HG03135 (cell line): Measurements from ENCODE around the gene ATP5PB.

Experiments
- ATAC-seq: cut with Tn5 transposase; IDR thresholded peaks from one replicate; pipeline ENCODE4 v1.9.1; 2021; ENCODE audit warnings: mild to moderate bottlenecking, moderate library complexity; ENCODE audit not compliant: unreplicated experiment

ATP5PB gene

DNA sequence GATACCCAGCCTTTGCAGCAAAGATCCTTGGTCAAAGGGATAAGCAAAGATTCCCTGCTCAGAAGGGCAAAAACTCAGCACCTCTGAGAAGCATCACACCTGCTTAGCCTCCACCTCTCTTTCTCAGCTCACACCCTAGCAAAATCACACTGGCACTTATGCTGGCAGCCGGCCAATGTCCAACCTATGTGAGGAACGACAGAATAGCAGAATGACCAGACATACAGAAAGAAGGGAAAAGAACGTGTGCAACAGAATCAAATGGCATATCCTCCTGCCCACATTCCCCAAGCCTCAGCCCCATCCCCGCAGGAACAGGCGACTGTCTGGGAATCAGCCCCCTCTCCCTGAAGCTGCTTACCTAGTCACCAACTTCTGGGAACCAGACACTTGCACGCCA lies 54.8 kb downstream of the ATP5PB start:
- ATAC-seq: no peak

DNA sequence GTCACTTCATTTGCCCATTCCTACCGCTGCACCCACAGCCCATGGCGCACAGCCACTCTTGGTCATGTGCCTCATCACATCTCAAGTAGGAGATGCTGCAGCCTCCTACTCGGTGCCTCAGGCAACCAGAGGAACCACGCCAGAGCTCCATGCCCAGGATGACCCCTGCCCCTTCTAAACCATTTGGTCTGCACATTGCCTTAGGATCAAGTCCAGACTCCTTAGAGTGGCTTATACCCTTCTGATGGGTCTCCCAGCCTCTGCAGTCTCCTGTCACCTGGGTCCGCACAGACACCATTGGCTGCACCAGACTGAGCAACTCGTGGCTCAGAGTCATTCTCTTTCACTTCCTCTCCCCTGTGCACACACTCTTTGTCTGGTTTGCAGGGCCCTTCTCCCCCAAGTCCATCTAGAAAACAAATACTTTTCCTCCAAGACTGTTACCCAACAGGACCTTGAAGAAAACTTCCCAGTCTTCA lies 56.4 kb downstream of the ATP5PB start:
- peak; percentile 55 for ATAC-seq

DNA sequence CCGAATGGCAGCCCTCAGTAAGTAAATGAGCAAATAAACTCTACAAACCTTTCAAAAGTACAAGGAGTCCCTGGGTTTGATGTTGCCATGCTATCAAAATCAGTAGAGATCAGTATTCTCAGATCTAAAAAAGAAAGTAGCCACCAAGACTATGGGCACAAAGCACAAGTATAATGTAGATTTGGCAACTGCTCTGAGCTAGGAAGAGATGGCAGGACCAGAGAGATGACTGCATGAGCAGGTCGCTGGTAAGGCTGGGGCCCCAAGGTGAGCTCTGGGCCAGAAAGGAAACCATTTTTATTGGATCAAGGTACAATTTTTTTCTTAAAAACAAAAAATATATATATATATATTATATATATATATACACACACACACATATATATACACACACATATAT lies 57.3 kb downstream of the ATP5PB start:
- no peak for ATAC-seq

DNA sequence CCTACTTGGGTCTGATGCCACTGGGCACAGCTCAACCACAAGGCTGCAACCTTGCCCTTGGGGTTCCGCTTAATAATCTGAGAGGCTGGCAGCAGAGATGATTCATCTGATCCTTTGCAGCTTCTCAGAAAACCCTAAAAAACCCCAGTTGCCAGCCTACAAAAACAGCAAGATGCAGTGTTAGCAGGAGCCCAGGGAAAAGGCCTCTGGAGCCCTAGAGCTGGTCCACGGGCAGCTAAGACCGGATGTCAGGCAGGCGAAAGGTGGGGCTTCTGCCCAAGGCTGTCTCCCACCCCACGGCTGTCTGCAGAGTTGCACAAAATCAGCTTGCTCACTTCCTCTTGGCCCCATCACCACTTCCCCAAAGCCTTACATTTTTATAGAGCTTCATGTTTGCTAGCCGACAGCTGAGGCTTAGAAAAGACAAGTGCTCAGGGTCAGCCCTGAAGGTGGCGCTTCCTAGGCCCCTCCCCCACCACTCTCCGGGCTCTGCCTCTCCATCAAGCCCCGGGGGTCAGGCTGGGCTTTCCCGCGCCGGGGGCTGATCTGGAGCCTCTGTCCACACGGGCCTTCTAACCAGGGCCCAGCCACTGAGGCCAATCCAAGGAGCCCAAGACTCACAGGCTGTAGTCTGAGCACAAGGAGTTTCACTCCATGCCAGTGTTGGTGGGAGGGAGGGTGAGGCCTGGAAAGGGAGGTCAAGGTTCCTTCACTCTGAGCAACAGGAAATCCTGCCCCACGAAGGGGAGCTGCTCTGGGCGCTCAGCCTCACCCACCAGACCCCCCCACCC lies 58.3 kb downstream of the ATP5PB start:
- peak; percentile 56 for ATAC-seq

DNA sequence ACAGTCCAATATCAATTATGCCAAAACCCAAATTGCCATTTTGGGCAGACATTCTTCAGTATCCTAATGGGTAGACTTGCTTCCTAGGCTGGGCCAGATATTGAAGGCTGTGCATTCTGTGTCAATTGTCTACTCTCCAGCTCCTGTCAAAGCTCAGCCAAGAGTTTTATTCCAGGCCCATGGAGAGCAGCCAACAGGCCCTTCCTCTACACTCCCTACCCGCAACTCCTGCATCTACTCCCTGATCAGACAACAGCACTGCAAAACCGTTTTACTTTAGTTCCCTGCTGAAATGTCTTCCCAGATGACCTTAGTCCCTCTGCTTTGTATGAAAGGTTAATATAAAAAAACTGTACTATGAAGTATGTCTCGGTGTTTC lies 60.7 kb downstream of the ATP5PB start:
- ATAC-seq: no peak

DNA sequence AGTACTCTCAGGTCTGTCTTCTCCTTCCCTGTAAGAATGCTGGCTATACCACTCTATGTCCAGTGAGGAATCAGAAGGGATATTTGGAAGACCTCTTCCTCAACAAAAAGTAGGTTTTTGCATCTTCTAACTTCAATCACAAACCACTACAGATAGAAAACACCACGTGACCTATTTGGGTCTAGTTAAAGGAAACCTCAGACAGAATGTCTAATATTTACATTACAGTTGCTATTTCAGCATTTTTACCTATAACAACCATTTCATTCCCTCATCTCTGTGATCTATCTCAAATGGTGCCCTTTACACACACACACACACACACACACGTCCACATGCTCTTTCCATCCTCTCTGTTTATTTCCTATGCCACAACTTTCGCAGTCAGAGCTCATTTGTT lies 62.1 kb downstream of the ATP5PB start:
- ATAC-seq: no peak
